Neural cell (in vitro differentiated cells): ENCODE results near the gene DRD2.

Source experiments
- EP300 ChIP-seq: fragments of 450-650 bp; conservative IDR thresholded peaks from 2 replicates; pipeline ENCODE4 v1.6.1; 2014; ENCODE audit warnings: antibody characterized with exemption, mild to moderate bottlenecking, moderate library complexity; ENCODE audit not compliant: poor library complexity, severe bottlenecking
- TF ChIP-seq, protein P1 (sequence below): fragments of 450-650 bp; IDR thresholded peaks from 2 replicates; pipeline ENCODE4 v1.5.1; 2014; ENCODE audit warnings: antibody characterized with exemption, mild to moderate bottlenecking, moderate library complexity; ENCODE audit not compliant: poor library complexity, severe bottlenecking

- TF ChIP-seq EP300, result no peak
- TF ChIP-seq, protein P1, sequence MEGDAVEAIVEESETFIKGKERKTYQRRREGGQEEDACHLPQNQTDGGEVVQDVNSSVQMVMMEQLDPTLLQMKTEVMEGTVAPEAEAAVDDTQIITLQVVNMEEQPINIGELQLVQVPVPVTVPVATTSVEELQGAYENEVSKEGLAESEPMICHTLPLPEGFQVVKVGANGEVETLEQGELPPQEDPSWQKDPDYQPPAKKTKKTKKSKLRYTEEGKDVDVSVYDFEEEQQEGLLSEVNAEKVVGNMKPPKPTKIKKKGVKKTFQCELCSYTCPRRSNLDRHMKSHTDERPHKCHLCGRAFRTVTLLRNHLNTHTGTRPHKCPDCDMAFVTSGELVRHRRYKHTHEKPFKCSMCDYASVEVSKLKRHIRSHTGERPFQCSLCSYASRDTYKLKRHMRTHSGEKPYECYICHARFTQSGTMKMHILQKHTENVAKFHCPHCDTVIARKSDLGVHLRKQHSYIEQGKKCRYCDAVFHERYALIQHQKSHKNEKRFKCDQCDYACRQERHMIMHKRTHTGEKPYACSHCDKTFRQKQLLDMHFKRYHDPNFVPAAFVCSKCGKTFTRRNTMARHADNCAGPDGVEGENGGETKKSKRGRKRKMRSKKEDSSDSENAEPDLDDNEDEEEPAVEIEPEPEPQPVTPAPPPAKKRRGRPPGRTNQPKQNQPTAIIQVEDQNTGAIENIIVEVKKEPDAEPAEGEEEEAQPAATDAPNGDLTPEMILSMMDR, result no peak
These were observed 62.5 kb downstream of the DRD2 start for GRCh38 chr11:113412675-113413074.
